ENCODE results near the gene RAB8B. TPM values are rescaled to one million over a fixed set of nuclear protein-coding genes. Genes with fewer than 3 reads are reported as not detected.
A peak's percentile ranks its signal among the peaks of the same experiment; 100 is the strongest.

The RAB8B gene
- total RNA-seq, 1 experiment from 2014 or later: 17.6 TPM

GRCh38 chr15:63151665-63152064 is 37.7 kb upstream of the RAB8B start:
- TF ChIP-seq REST (IDR thresholded peaks at IDR 0.05; ENCODE audit: insufficient read depth in 1 of 2, low read depth in 2 of 2, low read length in 1 of 2) (no peak), POLR2AphosphoS5 (IDR thresholded peaks at IDR 0.05; ENCODE audit: low read depth, low read length) (no peak), SIN3A (IDR thresholded peaks at IDR 0.05; ENCODE audit: borderline replicate concordance, insufficient read depth, low read depth, low read length) (no peak), TCF7L2 (IDR thresholded peaks at IDR 0.05; ENCODE audit: low read depth, low read length) (no peak), CTCF (IDR thresholded peaks at IDR 0.05) (no peak)
- Histone ChIP-seq H3K27me3 (ENCODE audit: control insufficient read depth, insufficient read depth, low read length) (no peaks in the 10 kb centered on the region), H3K36me3 (ENCODE audit: control insufficient read depth, insufficient read depth, low read length) (no peaks in the 10 kb centered on the region), H3K4me3 (ENCODE audit: low read depth in 2 of 2, low read length in 2 of 2) (no peak overlapping the region), H3K4me1 (ENCODE audit: control insufficient read depth, insufficient read depth, low read length) (peaks cover 9% of the 10 kb centered on the region; the same call in 1 of the 2 replicates), H3K9me3 (ENCODE audit: control insufficient read depth, insufficient read depth, low read depth, low read length) (no peaks in the 10 kb centered on the region), H3K27ac (ENCODE audit: low read length) (no peak overlapping the region)
- BruUV-seq (replicated peaks): no TSS peak
- in situ Hi-C loops (cut with HindIII; ENCODE audit: low pct_unique_long_range_greater_than_20kb, low sequenced_read_pairs): no loop called here
- intact Hi-C loops (cut with micrococcal nuclease; ENCODE audit: unreplicated experiment): loop anchor here (10.0 kb wide), 1 partner anchor 107 kb away; the partner anchor contains the start of gene TPM1
- ATAC-seq (no peak), DNase-seq (ENCODE audit: low read depth, low spot score) (no peak)
- ChIA-PET POLR2A (no interaction called here), CTCF (no interaction called here)

GRCh38 chr15:63155486-63155885 is 33.9 kb upstream of the RAB8B start:
- H3K27ac ChIP-seq (ENCODE audit: low read length): peak overlapping the region; percentile 90
- no peaks in the 10 kb centered on the region for H3K9me3 ChIP-seq (ENCODE audit: control insufficient read depth, insufficient read depth, low read depth, low read length)
- no peak for ATAC-seq
- in situ Hi-C loops (cut with HindIII; ENCODE audit: low pct_unique_long_range_greater_than_20kb, low sequenced_read_pairs): no loop called here
- ChIA-PET CTCF (no interaction called here), POLR2A (no interaction called here)
- BruUV-seq (replicated peaks): no TSS peak
- no peaks in the 10 kb centered on the region for H3K36me3 ChIP-seq (ENCODE audit: control insufficient read depth, insufficient read depth, low read length)
- peak overlapping the region in 1 of 2 experiments; percentile 81; a peak in 2 of 4 replicates for H3K4me3 ChIP-seq (ENCODE audit: low read depth in 2 of 2, low read length in 2 of 2)
- TF ChIP-seq SIN3A (IDR thresholded peaks at IDR 0.05; ENCODE audit: borderline replicate concordance, insufficient read depth, low read depth, low read length) (no peak), TCF7L2 (IDR thresholded peaks at IDR 0.05; ENCODE audit: low read depth, low read length) (no peak), REST (IDR thresholded peaks at IDR 0.05; ENCODE audit: insufficient read depth in 1 of 2, low read depth in 2 of 2, low read length in 1 of 2) (no peak), POLR2AphosphoS5 (IDR thresholded peaks at IDR 0.05; ENCODE audit: low read depth, low read length) (no peak), CTCF (IDR thresholded peaks at IDR 0.05) (no peak)
- intact Hi-C loops (cut with micrococcal nuclease; ENCODE audit: unreplicated experiment): loop anchor here (10.0 kb wide), 1 partner anchor 111 kb away; the partner anchor contains the start of gene TPM1
- H3K27me3 ChIP-seq (ENCODE audit: control insufficient read depth, insufficient read depth, low read length): no peaks in the 10 kb centered on the region
- H3K4me1 ChIP-seq (ENCODE audit: control insufficient read depth, insufficient read depth, low read length): peaks cover 9% of the 10 kb centered on the region; the same call in 1 of the 2 replicates
- DNase-seq (ENCODE audit: low read depth, low spot score): no peak
